HG03135 (cell line): ENCODE data around the gene SLC9A6.
"Not testable (repeated sequence)": the region's sequence is repeated elsewhere in the genome, so short reads cannot be mapped to it uniquely, and the experiment has no call there.

Source experiments
- ATAC-seq: cut with Tn5 transposase; IDR thresholded peaks from one replicate; pipeline ENCODE4 v1.9.1; 2021; ENCODE audit warnings: mild to moderate bottlenecking, moderate library complexity; ENCODE audit not compliant: unreplicated experiment

Gene SLC9A6

GRCh38 chrX:136061286-136061685 lies 76.1 kb downstream of the SLC9A6 start:
- ATAC-seq, result no peak

- no peak for ATAC-seq
These were observed 76.5 kb downstream of the SLC9A6 start for GRCh38 chrX:136061696-136062095.

GRCh38 chrX:136063340-136064079 lies 78.3 kb downstream of the SLC9A6 start:
- ATAC-seq, result no peak

- ATAC-seq, result no peak
These were observed 79.4 kb downstream of the SLC9A6 start for GRCh38 chrX:136064661-136065043.

- no peak for ATAC-seq
These were observed 79.9 kb downstream of the SLC9A6 start for GRCh38 chrX:136065044-136065671.

GRCh38 chrX:136067097-136067496 lies 81.9 kb downstream of the SLC9A6 start:
- no peak for ATAC-seq

- ATAC-seq, result no peak
These were observed 82.7 kb downstream of the SLC9A6 start for GRCh38 chrX:136067966-136068365.

GRCh38 chrX:136076942-136077341 lies 91.7 kb downstream of the SLC9A6 start:
- no peak for ATAC-seq

- no peak for ATAC-seq
These were observed 95.5 kb downstream of the SLC9A6 start for GRCh38 chrX:136080766-136081165.

GRCh38 chrX:136086521-136086920 lies 101.3 kb downstream of the SLC9A6 start:
- no peak for ATAC-seq

GRCh38 chrX:136091898-136092297 lies 106.7 kb downstream of the SLC9A6 start:
- not testable (repeated sequence) for ATAC-seq

GRCh38 chrX:136094962-136095361 lies 109.7 kb downstream of the SLC9A6 start:
- no peak for ATAC-seq
